Chondrocyte (in vitro differentiated cells): ENCODE results near the gene NPW. TPM values are rescaled to one million over a fixed set of nuclear protein-coding genes. Genes with fewer than 3 reads are reported as not detected.
"Not testable (repeated sequence)": the region's sequence is repeated elsewhere in the genome, so short reads cannot be mapped to it uniquely, and the experiment has no call there.

Experiments used
- DNase-seq: peaks from one replicate; pipeline ENCODE4 v3.0.0; 2021; ENCODE audit warnings: mixed read lengths, low spot score
- H3K27ac Mint-ChIP-seq: one replicate; pipeline ENCODE4 v1.8.0; 2021; ENCODE audit warnings: mild to moderate bottlenecking, moderate library complexity, mixed read lengths; ENCODE audit not compliant: unreplicated experiment
- H3K27me3 Mint-ChIP-seq: 2 replicates; pipeline ENCODE4 v1.8.0; 2021; ENCODE audit warnings: low read depth, mixed read lengths
- H3K36me3 Mint-ChIP-seq: 2 replicates; pipeline ENCODE4 v1.8.0; 2021; ENCODE audit warnings: low read depth, mixed read lengths
- H3K4me1 Mint-ChIP-seq: 2 replicates; pipeline ENCODE4 v1.8.0; 2021; ENCODE audit warnings: low read depth, mild to moderate bottlenecking, mixed read lengths
- H3K4me3 Mint-ChIP-seq: one replicate; pipeline ENCODE4 v1.8.0; 2021; ENCODE audit warnings: mild to moderate bottlenecking, moderate library complexity, mixed read lengths; ENCODE audit not compliant: unreplicated experiment
- H3K9me3 Mint-ChIP-seq: 2 replicates; pipeline ENCODE4 v1.8.0; 2021; ENCODE audit warnings: low read depth, mixed read lengths
- total RNA-seq: library from RNA; stranded (reverse); gene quantifications from 3 replicates; pipeline ENCODE4 v1.2.1, GENCODE V29; 2021
- TF ChIP-seq, protein P1 (sequence below): fragments of 200-600 bp; sonication (generic); IDR thresholded peaks from 2 replicates; pipeline ENCODE4 v1.5.0; 2021; ENCODE audit warnings: antibody characterized with exemption, mild to moderate bottlenecking, moderate library complexity

Gene NPW
- total RNA-seq, 1 donor from 2014 or later, result 2.5 TPM

DNA sequence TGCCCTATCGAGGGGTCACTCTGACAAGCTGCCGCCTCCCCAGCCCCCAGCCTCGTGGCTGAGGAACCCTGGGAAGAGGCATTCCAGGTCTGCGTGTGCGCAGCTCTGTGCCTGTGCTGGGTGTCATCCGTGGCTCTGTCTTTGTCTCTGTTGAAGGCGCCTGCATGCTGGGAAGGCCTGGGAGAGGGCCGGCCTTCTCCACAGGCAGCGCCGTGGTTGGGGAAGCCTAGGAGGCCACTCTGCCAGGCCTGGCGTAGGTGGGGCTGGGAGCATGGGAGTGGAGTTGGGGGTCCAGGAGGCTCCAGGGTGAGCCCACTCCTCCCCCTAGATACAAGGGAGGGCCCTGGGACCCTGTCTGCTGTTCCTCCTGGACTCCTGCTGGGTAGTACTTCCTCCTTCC is 10.5 kb downstream of the NPW start:
- H3K36me3 Mint-ChIP-seq, result no peaks in the 10 kb centered on the region
- DNase-seq, result peak; percentile 54
- no peak overlapping the region for H3K27ac Mint-ChIP-seq
- no peak overlapping the region for H3K4me3 Mint-ChIP-seq
- H3K4me1 Mint-ChIP-seq, result peaks cover 48% of the 10 kb centered on the region
- no peaks in the 10 kb centered on the region for H3K9me3 Mint-ChIP-seq
- TF ChIP-seq, protein P1, sequence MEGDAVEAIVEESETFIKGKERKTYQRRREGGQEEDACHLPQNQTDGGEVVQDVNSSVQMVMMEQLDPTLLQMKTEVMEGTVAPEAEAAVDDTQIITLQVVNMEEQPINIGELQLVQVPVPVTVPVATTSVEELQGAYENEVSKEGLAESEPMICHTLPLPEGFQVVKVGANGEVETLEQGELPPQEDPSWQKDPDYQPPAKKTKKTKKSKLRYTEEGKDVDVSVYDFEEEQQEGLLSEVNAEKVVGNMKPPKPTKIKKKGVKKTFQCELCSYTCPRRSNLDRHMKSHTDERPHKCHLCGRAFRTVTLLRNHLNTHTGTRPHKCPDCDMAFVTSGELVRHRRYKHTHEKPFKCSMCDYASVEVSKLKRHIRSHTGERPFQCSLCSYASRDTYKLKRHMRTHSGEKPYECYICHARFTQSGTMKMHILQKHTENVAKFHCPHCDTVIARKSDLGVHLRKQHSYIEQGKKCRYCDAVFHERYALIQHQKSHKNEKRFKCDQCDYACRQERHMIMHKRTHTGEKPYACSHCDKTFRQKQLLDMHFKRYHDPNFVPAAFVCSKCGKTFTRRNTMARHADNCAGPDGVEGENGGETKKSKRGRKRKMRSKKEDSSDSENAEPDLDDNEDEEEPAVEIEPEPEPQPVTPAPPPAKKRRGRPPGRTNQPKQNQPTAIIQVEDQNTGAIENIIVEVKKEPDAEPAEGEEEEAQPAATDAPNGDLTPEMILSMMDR, result no peak
- no peaks in the 10 kb centered on the region for H3K27me3 Mint-ChIP-seq

DNA sequence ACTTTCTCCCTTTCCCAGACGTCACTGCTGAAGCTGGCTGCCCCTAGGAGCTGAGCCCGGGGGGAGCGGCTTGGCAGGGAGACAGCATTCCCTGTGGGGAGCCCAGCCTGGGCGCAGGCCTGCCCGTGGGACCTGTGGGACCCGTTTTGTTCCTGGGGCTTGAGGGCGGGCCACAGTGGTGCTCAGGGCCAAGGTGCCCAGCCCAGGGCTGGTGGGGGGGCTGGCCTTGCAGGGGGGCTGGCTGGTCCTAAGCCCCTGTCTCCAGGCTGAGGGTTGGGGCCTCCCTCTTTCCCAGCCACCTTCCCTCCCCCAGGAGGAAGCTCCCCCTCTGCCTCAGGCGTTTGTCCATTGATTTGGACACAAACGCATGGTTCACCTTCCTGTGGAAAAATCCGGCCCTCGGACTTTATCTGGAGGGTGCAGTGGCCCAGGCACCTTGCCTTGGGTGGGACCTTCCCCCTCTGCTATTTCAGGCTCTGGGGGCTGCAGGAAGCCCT is 11.5 kb downstream of the NPW start:
- Mint-ChIP-seq H3K4me1 (peaks cover 51% of the 10 kb centered on the region), H3K4me3 (no peak overlapping the region), H3K27me3 (no peaks in the 10 kb centered on the region), H3K9me3 (no peaks in the 10 kb centered on the region), H3K36me3 (no peaks in the 10 kb centered on the region), H3K27ac (no peak overlapping the region)
- DNase-seq, result peak; percentile 66
- TF ChIP-seq, protein P1, result no peak

DNA sequence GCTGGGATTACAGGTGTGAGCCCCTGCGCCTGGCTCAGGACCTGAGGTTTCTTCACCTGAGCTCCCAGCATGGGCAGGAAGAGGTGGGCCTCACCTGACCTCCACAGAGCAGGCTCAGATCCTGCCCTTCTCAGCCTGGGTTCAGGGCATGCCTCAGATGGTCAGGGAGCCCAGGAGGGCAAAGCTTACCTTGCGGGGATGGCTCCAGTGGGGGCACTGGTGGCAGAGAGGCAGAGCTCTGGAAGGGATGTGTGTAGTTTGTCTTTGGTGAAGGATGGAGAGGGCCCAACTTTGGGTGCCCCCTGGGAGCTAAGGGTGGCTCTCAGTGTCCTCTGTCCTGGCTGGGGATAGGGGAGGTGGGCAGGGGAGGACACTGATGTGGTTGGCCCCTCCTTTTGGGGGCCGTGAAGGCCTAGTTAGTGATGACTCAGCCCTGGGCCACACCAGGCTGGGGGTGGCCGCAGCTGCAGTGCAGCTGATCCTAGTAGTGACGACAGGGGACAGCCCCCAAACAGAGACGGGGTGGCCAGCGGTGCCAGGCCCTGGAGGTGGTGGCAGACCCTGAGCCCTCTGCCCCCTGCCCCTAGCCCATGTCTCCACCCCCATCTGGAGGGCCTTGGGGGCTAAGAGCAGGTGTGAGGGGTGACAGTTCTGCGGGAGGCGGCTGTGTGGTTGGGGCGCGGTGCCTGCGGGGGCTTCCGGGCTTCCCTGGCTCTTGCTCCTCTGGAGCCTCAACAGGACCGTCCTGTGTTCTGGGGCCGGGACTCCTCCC is 12.9 kb downstream of the NPW start:
- Mint-ChIP-seq H3K27me3 (no peaks in the 10 kb centered on the region), H3K4me3 (peak overlapping the region; percentile 28), H3K4me1 (peaks cover 63% of the 10 kb centered on the region), H3K36me3 (no peaks in the 10 kb centered on the region), H3K9me3 (no peaks in the 10 kb centered on the region), H3K27ac (peak overlapping the region; percentile 68)
- DNase-seq, result peak; percentile 93
- TF ChIP-seq, protein P1, result no peak

DNA sequence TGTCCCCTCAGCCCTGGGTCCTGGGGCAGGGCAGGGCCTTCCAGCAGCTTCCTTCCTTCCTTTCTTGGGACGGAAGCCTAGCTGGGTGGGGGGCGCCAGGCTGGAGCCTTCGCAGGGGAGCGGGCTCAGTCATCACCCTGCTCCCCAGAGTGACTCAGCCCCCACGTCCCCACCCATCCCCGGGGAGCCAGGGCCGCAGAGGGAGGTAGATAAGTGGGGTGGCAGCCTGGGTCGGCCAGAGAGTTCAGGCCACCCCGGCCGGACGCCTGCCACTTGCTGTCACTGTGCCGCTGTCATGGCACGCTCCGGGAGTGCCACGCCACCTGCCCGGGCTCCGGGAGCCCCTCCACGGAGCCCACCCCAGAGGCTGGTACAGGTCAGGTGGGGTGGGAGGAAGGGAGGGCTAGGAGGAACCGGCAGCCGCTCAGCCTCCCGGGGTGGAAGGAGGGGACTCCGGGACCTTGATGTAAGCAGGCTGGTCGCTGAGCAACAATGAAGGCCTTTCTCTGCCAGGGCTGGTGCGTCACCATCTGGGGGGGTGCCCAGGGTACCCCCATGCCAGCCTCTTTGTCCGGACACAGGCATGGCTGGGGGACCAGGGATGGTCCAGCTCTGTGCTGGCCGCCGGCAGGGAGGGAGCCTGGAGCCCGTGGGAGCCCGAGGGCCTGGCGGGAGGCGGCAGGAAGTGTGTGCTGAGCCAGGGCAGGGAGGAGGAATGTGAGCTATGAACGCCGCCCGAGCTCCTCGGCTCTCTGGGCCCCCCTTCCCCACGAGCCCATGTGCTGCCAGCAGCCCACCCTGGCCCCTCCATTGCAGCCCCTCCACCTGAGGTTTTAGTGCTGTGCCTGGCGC is 13.7 kb downstream of the NPW start:
- Mint-ChIP-seq H3K27me3 (no peaks in the 10 kb centered on the region), H3K9me3 (no peaks in the 10 kb centered on the region), H3K36me3 (peaks cover 2% of the 10 kb centered on the region), H3K4me1 (peaks cover 63% of the 10 kb centered on the region), H3K4me3 (peak overlapping the region; percentile 65), H3K27ac (peak overlapping the region; percentile 88)
- peak; percentile 94 for DNase-seq
- TF ChIP-seq, protein P1, result no peak

DNA sequence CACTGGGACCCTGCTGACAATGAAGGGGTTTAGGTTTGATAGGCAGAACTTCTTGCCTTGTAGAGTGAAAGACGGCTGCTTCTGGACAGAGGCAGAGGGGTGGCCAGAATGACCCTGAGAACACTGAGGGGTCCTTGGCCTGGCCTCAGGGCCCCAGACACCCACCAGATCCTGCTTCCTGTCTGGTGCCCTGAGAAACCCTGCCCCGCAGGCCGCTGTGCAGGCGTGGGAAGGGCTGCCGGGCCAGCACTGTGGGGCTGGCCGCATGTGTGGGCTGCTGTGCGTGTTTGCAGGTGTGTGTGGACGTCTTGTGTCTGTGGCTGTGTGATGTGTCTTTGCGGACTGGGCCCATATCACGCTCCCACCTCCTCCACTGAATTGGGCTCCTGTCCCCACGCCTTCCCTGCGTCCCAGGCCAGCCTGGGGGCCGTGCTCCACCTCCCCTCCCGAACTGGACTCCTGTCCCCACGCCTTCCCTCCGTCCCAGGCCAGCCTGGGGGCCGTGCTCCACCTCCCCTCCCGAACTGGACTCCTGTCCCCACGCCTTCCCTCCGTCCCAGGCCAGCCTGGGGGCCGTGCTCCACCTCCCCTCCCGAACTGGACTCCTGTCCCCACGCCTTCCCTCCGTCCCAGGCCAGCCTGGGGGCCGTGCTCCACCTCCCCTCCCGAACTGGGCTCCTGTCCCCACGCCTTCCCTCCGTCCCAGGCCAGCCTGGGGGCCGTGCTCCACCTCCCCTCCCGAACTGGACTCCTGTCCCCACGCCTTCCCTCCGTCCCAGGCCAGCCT is 14.5 kb downstream of the NPW start:
- DNase-seq, H3K9me3 Mint-ChIP-seq, H3K27me3 Mint-ChIP-seq, H3K36me3 Mint-ChIP-seq: not testable (repeated sequence)
- Mint-ChIP-seq H3K4me3 (peak overlapping the region; percentile 65), H3K4me1 (peaks cover 61% of the 10 kb centered on the region), H3K27ac (peak overlapping the region; percentile 88)
